Thyroid gland (tissue), 4 donors: Measurements from ENCODE around the gene NSA2. TPM values are rescaled to one million over a fixed set of nuclear protein-coding genes. Genes with fewer than 3 reads are reported as not detected.

Source experiments
- DNase-seq, 2 donors: peaks; one replicate each; pipeline ENCODE4 v3.0.0-alpha.2; 2019
- H3K27ac ChIP-seq, 3 donors: fragments of 200-600 bp; sonication (generic); 1 replicate in 2 of 3; 2 replicates in 1 of 3; pipeline ENCODE4 v1.5.1; 2016 to 2019; ENCODE audit warnings: mild to moderate bottlenecking in 1 of 3, moderate library complexity in 1 of 3
- H3K27me3 ChIP-seq: fragments of 200-600 bp; sonication (generic); one replicate; pipeline ENCODE4 v1.5.1; 2019
- H3K36me3 ChIP-seq, 2 donors: fragments of 200-600 bp; sonication (generic); one replicate each; pipeline ENCODE4 v1.5.1; 2016 to 2019
- H3K4me1 ChIP-seq, 2 donors: fragments of 200-600 bp; sonication (generic); one replicate each; pipeline ENCODE4 v1.5.1; 2017 to 2019
- H3K4me3 ChIP-seq, 3 donors: fragments of 200-600 bp; sonication (generic); replicated peaks in 1 of 3; 1 replicate in 2 of 3; 2 replicates in 1 of 3; pipeline ENCODE4 v1.5.1; 2016; ENCODE audit warnings: mild to moderate bottlenecking in 1 of 3
- H3K9me3 ChIP-seq: fragments of 200-600 bp; sonication (generic); one replicate; pipeline ENCODE4 v1.5.1; 2017
- CTCF ChIP-seq, 6 experiments: fragments of 200-600 bp in 3 of 6; fragments of 450-650 bp in 3 of 6; sonication (generic) in 3 of 6; IDR thresholded peaks; one replicate each; pipeline ENCODE4 v1.5.1; 2016 to 2019; ENCODE audit warnings: antibody characterized with exemption in 6 of 6, mild to moderate bottlenecking in 2 of 6, inconsistent platforms in 1 of 6, moderate library complexity in 1 of 6
- POLR2A ChIP-seq, 2 donors: fragments of 450-650 bp; IDR thresholded peaks; one replicate each; pipeline ENCODE4 v1.6.1; 2017; ENCODE audit warnings: antibody characterized with exemption in 2 of 2, mild to moderate bottlenecking in 2 of 2, moderate library complexity in 1 of 2
- WGBS, 2 donors: methylation state at CpG; one replicate each; pipeline ENCODE4 v1.1.5; 2017; 5-methylcytosine and 5-hydroxymethylcytosine counted together
- intact Hi-C: fragments of 100-400 bp; cut with DNase I; formaldehyde crosslinking; loops from one replicate; pipeline ENCODE4 v1.15.1; 2023
- total RNA-seq, 4 donors: library from RNA; depleted of rRNA; stranded (reverse); fragments of >200 nt; gene quantifications; one replicate each; pipeline ENCODE4 v1.2.3, GENCODE V29; 2016

The NSA2 gene
- total RNA-seq: 100 to 1,000 TPM in 2 of 4 donors, 10 to 100 TPM in 2; 75.3 to 228 (median 93.0) TPM

- Histone ChIP-seq H3K4me3 (peak within 1 kb of the TSS; percentile 73 to 90 (median 87)), H3K36me3 (peaks cover 19 to 29% of the 10 kb centered on the region in 2 donors), H3K9me3 (no peaks in the 10 kb centered on the region), H3K27ac (peak within 1 kb of the TSS; percentile 15 to 79 (median 76)), H3K27me3 (no peaks in the 10 kb centered on the region), H3K4me1 (peaks cover 19 to 25% of the 10 kb centered on the region in 2 donors)
- intact Hi-C loops: loop anchor here (5.0 kb wide), 1 partner anchor 150 kb away; no protein-coding TSS in a partner anchor
- TF ChIP-seq CTCF (IDR thresholded peaks at IDR 0.05): peak in 1 of 6 experiments; percentile 22
- TF ChIP-seq POLR2A (IDR thresholded peaks at IDR 0.05): peak in 1 of 2 donors; percentile 53
- 0% methylated on average over 30 to 52 of the region's 54 CpGs for WGBS, 2 donors
- peak; percentile 88 to 93 for DNase-seq
These were observed at the start of gene NSA2, which contains the start of gene GFM2 for GRCh38 chr5:74766849-74767578. NSA2 (plus strand) TSS chr5:74767249; CDS start chr5:74767361, 112 bp downstream. GFM2 (minus strand) TSS chr5:74767117; CDS start chr5:74763742, 3,375 bp downstream.

GRCh38 chr5:74717596-74717995 lies 49.5 kb upstream of the NSA2 start:
- 73 to 100% methylated on average over 1 of the region's 1 CpG for WGBS, 2 donors
- no peak for DNase-seq
- no peak overlapping the region for H3K27ac ChIP-seq
- no peaks in the 10 kb centered on the region for H3K9me3 ChIP-seq
- peaks cover 7 to 30% of the 10 kb centered on the region in 2 donors for H3K36me3 ChIP-seq
- TF ChIP-seq POLR2A (IDR thresholded peaks at IDR 0.05): no peak
- no peak for TF ChIP-seq CTCF (IDR thresholded peaks at IDR 0.05)
- H3K27me3 ChIP-seq: no peaks in the 10 kb centered on the region
- intact Hi-C loops: no loop called here
- H3K4me1 ChIP-seq: no peaks in the 10 kb centered on the region
- no peak overlapping the region for H3K4me3 ChIP-seq

- Histone ChIP-seq H3K36me3 (peaks cover 7 to 49% of the 10 kb centered on the region in 2 donors), H3K4me3 (no peak overlapping the region), H3K27me3 (no peaks in the 10 kb centered on the region), H3K4me1 (no peaks in the 10 kb centered on the region), H3K27ac (no peak overlapping the region), H3K9me3 (no peaks in the 10 kb centered on the region)
- no peak for DNase-seq
- whole genome bisulfite sequencing, 2 donors: 67 to 86% methylated on average over 1 of the region's 1 CpG
- intact Hi-C loops: no loop called here
- no peak for TF ChIP-seq POLR2A (IDR thresholded peaks at IDR 0.05)
- TF ChIP-seq CTCF (IDR thresholded peaks at IDR 0.05): no peak
These were observed 44.8 kb upstream of the NSA2 start for GRCh38 chr5:74722271-74722670.

DNA sequence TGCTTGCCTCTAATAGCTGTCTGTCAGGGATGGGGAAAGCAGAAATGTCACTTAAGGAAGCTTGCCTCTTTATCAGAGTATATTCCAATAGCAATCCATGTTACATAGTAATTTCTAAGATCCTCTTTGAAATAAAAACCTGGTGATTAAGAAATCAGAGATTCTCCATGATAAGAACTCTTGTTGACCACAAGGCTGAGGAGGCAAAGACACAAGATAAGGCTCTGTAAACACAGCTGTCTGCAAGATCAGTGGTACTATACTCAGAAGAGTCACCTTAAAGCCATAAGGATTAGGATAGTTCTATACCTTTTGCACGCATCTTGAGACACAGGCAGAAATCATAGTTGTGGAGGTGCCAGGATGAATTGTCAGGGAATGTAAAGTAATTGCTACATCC lies 41.7 kb upstream of the NSA2 start:
- TF ChIP-seq POLR2A (IDR thresholded peaks at IDR 0.05) (no peak), CTCF (IDR thresholded peaks at IDR 0.05) (no peak)
- DNase-seq: no peak
- no peaks in the 10 kb centered on the region for H3K27me3 ChIP-seq
- peaks cover 12 to 40% of the 10 kb centered on the region in 2 donors for H3K36me3 ChIP-seq
- H3K4me3 ChIP-seq: no peak overlapping the region
- H3K27ac ChIP-seq: no peak overlapping the region
- 89 to 92% methylated on average over 1 of the region's 1 CpG for WGBS, 2 donors
- intact Hi-C loops: no loop called here
- no peaks in the 10 kb centered on the region for H3K4me1 ChIP-seq
- H3K9me3 ChIP-seq: no peaks in the 10 kb centered on the region

GRCh38 chr5:74736759-74737158 lies 30.3 kb upstream of the NSA2 start:
- H3K4me1 ChIP-seq: no peaks in the 10 kb centered on the region
- no peak overlapping the region for H3K27ac ChIP-seq
- WGBS, 2 donors: 87 to 93% methylated on average over 6 of the region's 6 CpGs
- TF ChIP-seq POLR2A (IDR thresholded peaks at IDR 0.05) (no peak), CTCF (IDR thresholded peaks at IDR 0.05) (no peak)
- no peak overlapping the region for H3K4me3 ChIP-seq
- intact Hi-C loops: no loop called here
- no peaks in the 10 kb centered on the region for H3K27me3 ChIP-seq
- no peaks in the 10 kb centered on the region for H3K9me3 ChIP-seq
- peaks cover 0 to 17% of the 10 kb centered on the region in 2 donors for H3K36me3 ChIP-seq
- no peak for DNase-seq
